HepG2 (cell line): ENCODE results near the gene TJAP1. TPM values are rescaled to one million over a fixed set of nuclear protein-coding genes. Genes with fewer than 3 reads are reported as not detected.
A peak's percentile ranks its signal among the peaks of the same experiment; 100 is the strongest.

Experiments
- ATF2 ChIP-seq: sonication (generic); formaldehyde crosslinking; IDR thresholded peaks from 2 replicates; pipeline ENCODE4 v1.4.0; 2020; ENCODE audit warnings: missing genetic modification reagents
- E2F2 ChIP-seq: sonication (generic); formaldehyde crosslinking; IDR thresholded peaks from 2 replicates; pipeline ENCODE4 v1.4.0; 2020; ENCODE audit warnings: missing genetic modification reagents, borderline replicate concordance
- GABPB1 ChIP-seq: IDR thresholded peaks from 2 replicates; pipeline ENCODE4 v1.6.1; 2016; ENCODE audit warnings: mild to moderate bottlenecking, missing genetic modification reagents, moderate library complexity, missing compliant biosample characterization
- GATAD2A ChIP-seq: IDR thresholded peaks from 2 replicates; pipeline ENCODE4 v1.6.1; 2016
- HMG20A ChIP-seq: IDR thresholded peaks from 2 replicates; pipeline ENCODE4 v1.6.1; 2016; ENCODE audit warnings: borderline replicate concordance
- HOMEZ ChIP-seq: IDR thresholded peaks from 2 replicates; pipeline ENCODE4 v1.6.1; 2016; ENCODE audit warnings: low read depth
- SP2 ChIP-seq: sonication (generic); formaldehyde crosslinking; IDR thresholded peaks from 2 replicates; pipeline ENCODE4 v1.5.1; 2020; ENCODE audit warnings: mild to moderate bottlenecking, missing genetic modification reagents
- SP5 ChIP-seq: IDR thresholded peaks from 2 replicates; pipeline ENCODE4 v1.6.1; 2016; ENCODE audit warnings: low read depth, borderline replicate concordance
- THRA ChIP-seq: sonication (generic); formaldehyde crosslinking; IDR thresholded peaks from 2 replicates; pipeline ENCODE4 v1.4.0; 2020; ENCODE audit warnings: missing genetic modification reagents, borderline replicate concordance
- TIGD3 ChIP-seq: sonication (generic); formaldehyde crosslinking; IDR thresholded peaks from 2 replicates; pipeline ENCODE4 v1.5.1; 2020; ENCODE audit warnings: mild to moderate bottlenecking, missing genetic modification reagents, borderline replicate concordance
- U2AF2 ChIP-seq: fragments of 200-400 bp; formaldehyde crosslinking; IDR thresholded peaks from 2 replicates; pipeline ENCODE4 v1.6.1; 2017; ENCODE audit warnings: low read depth, mild to moderate bottlenecking, low read length
- ZFP36L2 ChIP-seq: sonication (generic); formaldehyde crosslinking; IDR thresholded peaks from 2 replicates; pipeline ENCODE4 v1.4.0; 2020; ENCODE audit warnings: missing genetic modification reagents
- ZNF552 ChIP-seq: sonication (generic); formaldehyde crosslinking; IDR thresholded peaks from 2 replicates; pipeline ENCODE4 v1.9.0; 2022; ENCODE audit warnings: missing genetic modification reagents, mild to moderate bottlenecking, borderline replicate concordance
- polyA plus RNA-seq, 8 experiments: library from polyadenylated mRNA; depleted of rRNA in 3 of 8; stranded (reverse) in 7 of 8; unstranded in 1 of 8; fragments of >200 nt; fragmentation: Illumina TruSeq in 4 of 8; extraction: Trizol in 4 of 8; gene quantifications; 2 replicates each; pipeline versions ENCODE4 v1.2.1 to v1.2.3, GENCODE V29; 2011 to 2016; ENCODE audit warnings: low read depth in 4 of 8, missing spikeins in 1 of 8, mixed read lengths in 1 of 8; ENCODE audit not compliant: insufficient read depth in 1 of 8
- total RNA-seq, 5 experiments: library from RNA; depleted of rRNA; stranded (reverse); fragments of >200 nt; fragmentation: Illumina TruSeq; extraction: Trizol; gene quantifications; 2 replicates each; pipeline ENCODE4 v1.2.3, GENCODE V29; 2016; ENCODE audit warnings: low read depth in 1 of 5

Gene TJAP1
- total and polyA plus RNA-seq, 2 of the 13 experiments (the other 11 are each of a cell fraction or from before 2014, with no cell fraction given), result 15.7 to 41.6 TPM

GRCh38 chr6:43490523-43490939, 13.2 kb downstream of the TJAP1 start (continued):
- TF ChIP-seq TIGD3 (CRISPR knock-in tag), result peak; percentile 95; the same call in 1 of the 2 replicates
- TF ChIP-seq THRA (CRISPR knock-in tag), result peak; percentile 63
- 0 out of 2 replicates have a peak, but pooled peaks have one; percentile 15 for TF ChIP-seq SP2 (CRISPR knock-in tag)
- 0 out of 2 replicates have a peak, but pooled peaks have one; percentile 63 for TF ChIP-seq E2F2
- TF ChIP-seq ATF2, result peak; percentile 35; the same call in 1 of the 2 replicates
- TF ChIP-seq HMG20A (CRISPR knock-in tag), result peak; percentile 75; the same call in 1 of the 2 replicates
- TF ChIP-seq ZNF552 (CRISPR knock-in tag), result 0 out of 2 replicates have a peak, but pooled peaks have one; percentile 72
- TF ChIP-seq HOMEZ (CRISPR knock-in tag), result peak; percentile 95
- TF ChIP-seq GATAD2A (CRISPR knock-in tag), result peak; percentile 92
- TF ChIP-seq ZFP36L2 (CRISPR knock-in tag), result no peak
- TF ChIP-seq SP5 (CRISPR knock-in tag), result peak; percentile 57; the same call in 1 of the 2 replicates
- no peak for TF ChIP-seq U2AF2
- peak; percentile 45; the same call in 1 of the 2 replicates for TF ChIP-seq GABPB1 (CRISPR knock-in tag)
